Measurements from ENCODE around the gene MEIS1. TPM values are rescaled to one million over a fixed set of nuclear protein-coding genes. Genes with fewer than 3 reads are reported as not detected.

MEIS1 gene
- total and polyA plus RNA-seq, 2 experiments from 2014 or later = 0.16 to 0.28 TPM

DNA sequence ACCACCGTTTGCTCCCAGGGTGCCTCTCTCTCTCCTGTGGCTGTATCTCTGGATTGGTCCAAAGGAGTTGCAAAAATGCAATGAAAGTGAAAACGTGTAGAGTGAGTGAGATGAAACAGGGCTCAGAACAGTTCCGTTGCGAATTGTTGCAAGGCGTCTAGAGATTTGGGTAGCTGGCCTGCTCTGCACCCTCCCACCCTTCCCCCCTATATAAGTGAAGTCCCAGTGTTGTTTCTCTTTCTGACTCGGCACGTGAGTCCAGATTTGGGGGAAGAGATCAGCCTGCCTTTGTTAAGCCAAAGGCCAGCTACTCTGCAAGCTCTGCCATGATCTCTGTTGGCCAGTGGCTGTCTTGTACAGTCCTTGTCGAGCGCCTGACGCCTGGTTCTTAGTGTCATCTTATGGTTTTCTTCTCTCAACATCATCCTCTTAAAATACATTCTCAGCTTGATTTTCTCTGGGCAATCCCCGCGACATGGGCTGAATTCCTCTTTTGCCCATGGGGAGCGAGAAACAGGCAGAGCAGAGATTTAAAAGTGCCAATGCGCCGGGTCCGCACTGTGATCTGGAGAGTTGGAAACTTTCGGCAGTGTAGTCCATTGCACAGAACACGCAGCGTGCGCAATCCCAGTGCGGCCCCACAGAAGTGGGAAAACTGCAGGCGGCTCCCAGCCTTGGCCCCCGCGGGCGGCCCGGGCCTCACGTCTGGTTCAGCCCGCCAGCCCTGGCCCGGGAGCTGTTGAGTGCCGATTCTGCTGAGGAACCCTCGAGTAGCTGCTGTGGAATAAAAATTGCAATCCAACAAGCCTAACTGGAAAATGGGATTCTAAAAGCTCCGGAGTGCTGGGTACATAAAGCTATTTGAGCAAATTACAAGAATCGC is 9.3 kb downstream of the MEIS1 start:
- DNase-seq (ENCODE audit: low spot score) (peak; percentile 43), ATAC-seq (no peak)
- peak; percentile 91 for TF ChIP-seq EZH2 (IDR thresholded peaks at IDR 0.05; ENCODE audit: low read depth, unreplicated experiment)
- TF ChIP-seq, protein P1, sequence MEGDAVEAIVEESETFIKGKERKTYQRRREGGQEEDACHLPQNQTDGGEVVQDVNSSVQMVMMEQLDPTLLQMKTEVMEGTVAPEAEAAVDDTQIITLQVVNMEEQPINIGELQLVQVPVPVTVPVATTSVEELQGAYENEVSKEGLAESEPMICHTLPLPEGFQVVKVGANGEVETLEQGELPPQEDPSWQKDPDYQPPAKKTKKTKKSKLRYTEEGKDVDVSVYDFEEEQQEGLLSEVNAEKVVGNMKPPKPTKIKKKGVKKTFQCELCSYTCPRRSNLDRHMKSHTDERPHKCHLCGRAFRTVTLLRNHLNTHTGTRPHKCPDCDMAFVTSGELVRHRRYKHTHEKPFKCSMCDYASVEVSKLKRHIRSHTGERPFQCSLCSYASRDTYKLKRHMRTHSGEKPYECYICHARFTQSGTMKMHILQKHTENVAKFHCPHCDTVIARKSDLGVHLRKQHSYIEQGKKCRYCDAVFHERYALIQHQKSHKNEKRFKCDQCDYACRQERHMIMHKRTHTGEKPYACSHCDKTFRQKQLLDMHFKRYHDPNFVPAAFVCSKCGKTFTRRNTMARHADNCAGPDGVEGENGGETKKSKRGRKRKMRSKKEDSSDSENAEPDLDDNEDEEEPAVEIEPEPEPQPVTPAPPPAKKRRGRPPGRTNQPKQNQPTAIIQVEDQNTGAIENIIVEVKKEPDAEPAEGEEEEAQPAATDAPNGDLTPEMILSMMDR (conservative IDR thresholded peaks at IDR 0.05; ENCODE audit: low read depth in 2 of 2) = no peak
- peak; percentile 90 for TF ChIP-seq EZH2phosphoT487 (IDR thresholded peaks at IDR 0.05; ENCODE audit: unreplicated experiment)
- no peak for TF ChIP-seq ZNF462 (CRISPR knock-in tag; IDR thresholded peaks at IDR 0.05)
- TF ChIP-seq NANOG (IDR thresholded peaks at IDR 0.05; ENCODE audit: borderline replicate concordance) = no peak
- no peak for TF ChIP-seq ZNF114 (CRISPR knock-in tag; IDR thresholded peaks at IDR 0.05)
- TF ChIP-seq ZNF331 (CRISPR knock-in tag; IDR thresholded peaks at IDR 0.05; ENCODE audit: low read depth) = no peak
- TF ChIP-seq CREB1 (CRISPR knock-in tag; IDR thresholded peaks at IDR 0.05; ENCODE audit: low read depth) = no peak
- no peak for TF ChIP-seq STAT1 (IDR thresholded peaks at IDR 0.05; ENCODE audit: unreplicated experiment)
- no peak for TF ChIP-seq REST (IDR thresholded peaks at IDR 0.05; ENCODE audit: unreplicated experiment)
- Mint-ChIP-seq H3K9me3 (no peaks in the 10 kb centered on the region; the same call in 2 of the 3 replicates), H3K27me3 (ENCODE audit: insufficient read depth, low read depth, poor library complexity) (peaks cover 82% of the 10 kb centered on the region), H3K4me1 (peaks cover 48% of the 10 kb centered on the region), H3K4me3 (peak overlapping the region; percentile 72), H3K36me3 (ENCODE audit: low read depth) (no peaks in the 10 kb centered on the region), H3K27ac (no peak overlapping the region)
- H3K4me3 ChIP-seq = peak overlapping the region; percentile 59
- no peak overlapping the region for H3K27ac ChIP-seq (ENCODE audit: low read depth)
- no peaks in the 10 kb centered on the region for H3K36me3 ChIP-seq (ENCODE audit: insufficient read depth)
- H4K20me1 ChIP-seq (replicated peaks; ENCODE audit: insufficient read depth) = peaks cover 8% of the 10 kb centered on the region
- peaks cover 76% of the 10 kb centered on the region for H3K4me1 ChIP-seq (ENCODE audit: insufficient read depth)
- peaks cover 100% of the 10 kb centered on the region for H3K27me3 ChIP-seq (ENCODE audit: insufficient read depth)
- H3K79me2 ChIP-seq (replicated peaks; ENCODE audit: insufficient read depth) = no peaks in the 10 kb centered on the region
- peak overlapping the region; percentile 90 for H3K4me2 ChIP-seq
- no peaks in the 10 kb centered on the region for H3K9me2 ChIP-seq (ENCODE audit: insufficient read depth)
- no peak overlapping the region for H2AFZ ChIP-seq
- H3F3A ChIP-seq (replicated peaks; ENCODE audit: low read depth) = peaks cover 21% of the 10 kb centered on the region
